ENCODE results near the gene A3GALT2.

GRCh38 chr1:33337441-33337840 is 16.5 kb upstream of the A3GALT2 start:
- TF ChIP-seq, protein P1, sequence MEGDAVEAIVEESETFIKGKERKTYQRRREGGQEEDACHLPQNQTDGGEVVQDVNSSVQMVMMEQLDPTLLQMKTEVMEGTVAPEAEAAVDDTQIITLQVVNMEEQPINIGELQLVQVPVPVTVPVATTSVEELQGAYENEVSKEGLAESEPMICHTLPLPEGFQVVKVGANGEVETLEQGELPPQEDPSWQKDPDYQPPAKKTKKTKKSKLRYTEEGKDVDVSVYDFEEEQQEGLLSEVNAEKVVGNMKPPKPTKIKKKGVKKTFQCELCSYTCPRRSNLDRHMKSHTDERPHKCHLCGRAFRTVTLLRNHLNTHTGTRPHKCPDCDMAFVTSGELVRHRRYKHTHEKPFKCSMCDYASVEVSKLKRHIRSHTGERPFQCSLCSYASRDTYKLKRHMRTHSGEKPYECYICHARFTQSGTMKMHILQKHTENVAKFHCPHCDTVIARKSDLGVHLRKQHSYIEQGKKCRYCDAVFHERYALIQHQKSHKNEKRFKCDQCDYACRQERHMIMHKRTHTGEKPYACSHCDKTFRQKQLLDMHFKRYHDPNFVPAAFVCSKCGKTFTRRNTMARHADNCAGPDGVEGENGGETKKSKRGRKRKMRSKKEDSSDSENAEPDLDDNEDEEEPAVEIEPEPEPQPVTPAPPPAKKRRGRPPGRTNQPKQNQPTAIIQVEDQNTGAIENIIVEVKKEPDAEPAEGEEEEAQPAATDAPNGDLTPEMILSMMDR (conservative IDR thresholded peaks at IDR 0.05): no peak
- no peak for TF ChIP-seq ZFX (IDR thresholded peaks at IDR 0.05)
